Stomach (tissue), 4 donors: ENCODE results near the gene MAP3K3.

ENCODE experiments used
- CTCF ChIP-seq, 7 experiments: fragments of 450-650 bp in 4 of 7; fragments of 200-600 bp in 3 of 7; sonication (generic) in 3 of 7; IDR thresholded peaks; one replicate each; pipeline ENCODE4 v1.5.1; 2016 to 2019; ENCODE audit warnings: antibody characterized with exemption in 7 of 7, control low read depth in 2 of 7, mild to moderate bottlenecking in 1 of 7
- EP300 ChIP-seq: sonication (generic); formaldehyde crosslinking; IDR thresholded peaks from one replicate; pipeline ENCODE4 v1.6.1; 2017; ENCODE audit warnings: antibody characterized with exemption
- POLR2A ChIP-seq, 4 donors: fragments of 450-650 bp; IDR thresholded peaks; one replicate each; pipeline ENCODE4 v1.6.1; 2016; ENCODE audit warnings: antibody characterized with exemption in 4 of 4, control low read depth in 2 of 4, mild to moderate bottlenecking in 1 of 4, moderate library complexity in 1 of 4
- POLR2AphosphoS5 ChIP-seq, 3 donors: sonication (generic); formaldehyde crosslinking; IDR thresholded peaks; one replicate each; pipeline ENCODE4 v1.6.1; 2016; ENCODE audit warnings: antibody characterized with exemption in 3 of 3

- TF ChIP-seq POLR2A (IDR thresholded peaks at IDR 0.05): no peak
- TF ChIP-seq CTCF (IDR thresholded peaks at IDR 0.05): no peak
- no peak for TF ChIP-seq POLR2AphosphoS5 (IDR thresholded peaks at IDR 0.05)
- no peak for TF ChIP-seq EP300
Observed at GRCh38 chr17:63675231-63675606, 53.0 kb downstream of the MAP3K3 start.
